H1 (cell line): ENCODE data around the gene RARA. TPM values are rescaled to one million over a fixed set of nuclear protein-coding genes. Genes with fewer than 3 reads are reported as not detected.
A peak's percentile ranks its signal among the peaks of the same experiment; 100 is the strongest.

Experiments used
- CTCF ChIA-PET: fragments of 300-600 bp; sonication (Branson Sonifier 250); formaldehyde crosslinking; loops from one replicate; lab custom pipeline; 2021; ENCODE audit not compliant: partially characterized antibody; lab: Charles Lee
- POLR2A ChIA-PET: fragments of 300-600 bp; sonication (Branson Sonifier 250); formaldehyde crosslinking; loops from one replicate; lab custom pipeline; 2021; ENCODE audit warnings: inconsistent platforms; ENCODE audit not compliant: partially characterized antibody; lab: Charles Lee
- DNase-seq, 2 experiments: peaks; one replicate each; pipeline versions ENCODE4 v3.0.0 to v3.0.0-alpha.2; 2010 to 2022; ENCODE audit warnings: low spot score in 2 of 2, low read depth in 1 of 2, mixed read lengths in 1 of 2
- FAIRE-seq: peaks from 2 replicates; lab custom pipeline; 2011; peaks lifted over from hg19 to GRCh38; lab: Jason Lieb, UNC
- H2AFZ ChIP-seq: 2 replicates; pipeline ENCODE4 v1.8.1; 2012; ENCODE audit warnings: low read length, inconsistent platforms
- H2AK5ac ChIP-seq: 2 replicates; pipeline ENCODE4 v1.6.1; 2013; ENCODE audit warnings: low read depth, low read length
- H2BK120ac ChIP-seq: replicated peaks from 2 replicates; pipeline ENCODE3; 2013; ENCODE audit warnings: low read depth, low read length, inconsistent platforms
- H2BK12ac ChIP-seq: 2 replicates; pipeline ENCODE4 v1.6.1; 2013; ENCODE audit warnings: low read depth, low read length
- H2BK15ac ChIP-seq: 2 replicates; pipeline ENCODE4 v1.6.1; 2013; ENCODE audit warnings: low read length
- H2BK20ac ChIP-seq: 2 replicates; pipeline ENCODE4 v1.6.1; 2013; ENCODE audit warnings: low read length
- H2BK5ac ChIP-seq: 2 replicates; pipeline ENCODE4 v1.6.1; 2013; ENCODE audit warnings: low read depth, low read length
- H3K14ac ChIP-seq: 2 replicates; pipeline ENCODE4 v1.6.1; 2013; ENCODE audit warnings: inconsistent platforms; ENCODE audit not compliant: insufficient read length
- H3K18ac ChIP-seq: 2 replicates; pipeline ENCODE4 v1.6.1; 2013; ENCODE audit warnings: low read length; ENCODE audit errors: extremely low read depth
- H3K23ac ChIP-seq: 2 replicates; pipeline ENCODE4 v1.6.1; 2013; ENCODE audit warnings: inconsistent platforms; ENCODE audit not compliant: insufficient read length
- H3K23me2 ChIP-seq: 2 replicates; pipeline ENCODE4 v1.6.1; 2013; ENCODE audit warnings: low read depth, low read length
- H3K27ac ChIP-seq: 2 replicates; pipeline ENCODE4 v1.6.1; 2011; ENCODE audit warnings: low read depth, low read length, inconsistent platforms
- H3K27me3 ChIP-seq, 4 experiments: replicated peaks in 1 of 4; 1 replicate in 1 of 4; 2 replicates in 3 of 4; pipeline versions ENCODE4 v1.6.1 to v1.8.1; 2011 to 2013; ENCODE audit warnings: low read length in 3 of 4, mild to moderate bottlenecking in 3 of 4, inconsistent platforms in 2 of 4, mixed read lengths in 2 of 4, moderate library complexity in 1 of 4; ENCODE audit not compliant: control insufficient read depth in 3 of 4, insufficient read depth in 3 of 4; ENCODE audit errors: extremely low read depth in 1 of 4
- H3K36me3 ChIP-seq, 4 experiments: 2 replicates each; pipeline versions ENCODE4 v1.6.1 to v1.8.1; 2011 to 2013; ENCODE audit warnings: mild to moderate bottlenecking in 4 of 4, low read length in 3 of 4, moderate library complexity in 2 of 4, control low read depth in 1 of 4, inconsistent platforms in 1 of 4; ENCODE audit not compliant: insufficient read depth in 4 of 4, control insufficient read depth in 2 of 4
- H3K4ac ChIP-seq: replicated peaks from 2 replicates; pipeline ENCODE3; 2013; ENCODE audit warnings: low read length, low read depth, mixed read lengths, inconsistent platforms; ENCODE audit not compliant: insufficient read length
- H3K4me1 ChIP-seq, 4 experiments: replicated peaks in 1 of 4; 1 replicate in 1 of 4; 2 replicates in 3 of 4; pipeline versions ENCODE4 v1.6.1 to v1.8.1; 2011 to 2013; ENCODE audit warnings: low read length in 3 of 4, inconsistent platforms in 2 of 4, mixed read lengths in 1 of 4; ENCODE audit not compliant: insufficient read depth in 4 of 4, control insufficient read depth in 3 of 4
- H3K4me2 ChIP-seq, 2 experiments: 2 replicates each; pipeline versions ENCODE4 v1.6.1 to v1.8.1; 2011 to 2013; ENCODE audit warnings: low read depth in 2 of 2, low read length in 2 of 2, control low read depth in 1 of 2, inconsistent platforms in 1 of 2, mild to moderate bottlenecking in 1 of 2; ENCODE audit not compliant: insufficient read depth in 1 of 2
- H3K4me3 ChIP-seq, 4 experiments: fragments of 200-600, 300-600 bp in 1 of 4; sonication (generic), shearing (Covaris generic), sonication (Bioruptor Twin) in 1 of 4; 2 replicates each; pipeline versions ENCODE4 v1.5.1 to v1.8.1; 2011 to 2016; ENCODE audit warnings: low read length in 4 of 4, low read depth in 3 of 4, control low read depth in 2 of 4, inconsistent platforms in 2 of 4, mild to moderate bottlenecking in 2 of 4, mixed read lengths in 1 of 4, moderate library complexity in 1 of 4; ENCODE audit not compliant: insufficient read depth in 2 of 4; ENCODE audit errors: extremely low read depth in 1 of 4
- H3K56ac ChIP-seq: replicated peaks from 2 replicates; pipeline ENCODE3; 2013; ENCODE audit warnings: low read depth, mild to moderate bottlenecking, mixed read lengths, low read length, inconsistent platforms; ENCODE audit not compliant: insufficient read length
- H3K79me1 ChIP-seq: 2 replicates; pipeline ENCODE4 v1.6.1; 2013; ENCODE audit warnings: low read depth, low read length, control low read depth
- H3K79me2 ChIP-seq, 2 experiments: 2 replicates each; pipeline versions ENCODE4 v1.6.1 to v1.8.1; 2012 to 2013; ENCODE audit warnings: low read length in 2 of 2, mild to moderate bottlenecking in 2 of 2, inconsistent platforms in 1 of 2; ENCODE audit not compliant: insufficient read depth in 2 of 2, control insufficient read depth in 1 of 2
- H3K9ac ChIP-seq, 4 experiments: replicated peaks in 1 of 4; 1 replicate in 1 of 4; 2 replicates in 3 of 4; pipeline versions ENCODE4 v1.6.1 to v1.8.1; 2011 to 2013; ENCODE audit warnings: low read depth in 3 of 4, low read length in 3 of 4, control low read depth in 2 of 4, mild to moderate bottlenecking in 2 of 4, moderate library complexity in 2 of 4, inconsistent platforms in 1 of 4; ENCODE audit errors: extremely low read depth in 1 of 4
- H3K9me3 ChIP-seq, 2 experiments: 2 replicates each; pipeline versions ENCODE4 v1.6.1 to v1.8.1; 2012 to 2013; ENCODE audit warnings: mild to moderate bottlenecking in 2 of 2, moderate library complexity in 2 of 2, control low read depth in 1 of 2, inconsistent platforms in 1 of 2, low read depth in 1 of 2, low read length in 1 of 2, mixed read lengths in 1 of 2; ENCODE audit not compliant: insufficient read depth in 2 of 2
- H4K20me1 ChIP-seq, 2 experiments: replicated peaks in 1 of 2; 2 replicates each; pipeline versions ENCODE3 to v1.8.1; 2011 to 2013; ENCODE audit warnings: inconsistent platforms in 2 of 2, low read length in 2 of 2, mild to moderate bottlenecking in 1 of 2; ENCODE audit not compliant: insufficient read depth in 2 of 2, control insufficient read depth in 1 of 2
- H4K5ac ChIP-seq: 2 replicates; pipeline ENCODE4 v1.6.1; 2013; ENCODE audit warnings: low read length, low read depth, mixed read lengths, inconsistent platforms; ENCODE audit not compliant: insufficient read length
- H4K8ac ChIP-seq: 2 replicates; pipeline ENCODE4 v1.8.0; 2013; ENCODE audit warnings: mild to moderate bottlenecking, moderate library complexity, low read length, inconsistent platforms; ENCODE audit not compliant: insufficient read depth; ENCODE audit errors: extremely low read depth
- H4K91ac ChIP-seq: replicated peaks from 2 replicates; pipeline ENCODE3; 2013; ENCODE audit warnings: low read length, mixed read lengths, inconsistent platforms; ENCODE audit not compliant: insufficient read length
- GABPA ChIP-seq: IDR thresholded peaks from 2 replicates; pipeline ENCODE4 v1.6.1; 2011; ENCODE audit warnings: mild to moderate bottlenecking, low read length, moderate library complexity, borderline replicate concordance; ENCODE audit not compliant: insufficient read depth
- KDM5A ChIP-seq: fragments of 200-600 bp; IDR thresholded peaks from 2 replicates; pipeline ENCODE4 v1.7.1; 2012; ENCODE audit warnings: mild to moderate bottlenecking, low read length, inconsistent platforms, mixed read lengths
- POLR2AphosphoS5 ChIP-seq: IDR thresholded peaks from 2 replicates; pipeline ENCODE4 v1.6.1; 2011; ENCODE audit warnings: low read depth, low read length
- SP1 ChIP-seq: IDR thresholded peaks from 2 replicates; pipeline ENCODE4 v1.6.1; 2011; ENCODE audit warnings: low read depth, low read length
- TCF12 ChIP-seq: IDR thresholded peaks from 2 replicates; pipeline ENCODE4 v1.6.1; 2011; ENCODE audit warnings: low read depth, mild to moderate bottlenecking, low read length
- WGBS, 2 experiments: shearing (Covaris generic) in 1 of 2; methylation state at CpG; one replicate each; pipeline versions ENCODE4 v1.1.6 to v1.1.7; 2013 to 2015; ENCODE audit warnings: low lambda C conversion rate in 2 of 2, mixed read lengths in 2 of 2, inconsistent platforms in 1 of 2, low coverage in 1 of 2, missing lambda C conversion rate in 1 of 2; ENCODE audit not compliant: insufficient replicate concordance in 2 of 2, insufficient coverage in 1 of 2, insufficient read length in 1 of 2; ENCODE audit errors: extremely low coverage in 1 of 2, missing lambda C conversion rate in 1 of 2; 5-methylcytosine and 5-hydroxymethylcytosine counted together
- polyA plus RNA-seq, 7 experiments: library from polyadenylated mRNA; depleted of rRNA in 3 of 7; stranded (reverse) in 5 of 7; unstranded in 2 of 7; fragments of >200 nt in 5 of 7; fragments of 200-250 nt in 2 of 7; gene quantifications; 1 replicate in 5 of 7; 2 replicates in 1 of 7; 4 replicates in 1 of 7; pipeline versions ENCODE4 v1.2.1 to v1.2.3, GENCODE V29; 2011 to 2013; ENCODE audit warnings: missing spikeins in 2 of 7, mixed read lengths in 2 of 7
- total RNA-seq: library from RNA; stranded (reverse); fragmentation: NEBNext Ultra II Directional; extraction: Animal tissue kit (Norgen Biotek cat#: 25700); gene quantifications from 2 replicates; pipeline ENCODE4 v1.2.1, GENCODE V29; 2021

Gene RARA
- total and polyA plus RNA-seq, 2 of the 8 experiments (the other 6 are each of a cell fraction or from before 2014, with no cell fraction given) = 4.4 to 16.5 TPM

DNA sequence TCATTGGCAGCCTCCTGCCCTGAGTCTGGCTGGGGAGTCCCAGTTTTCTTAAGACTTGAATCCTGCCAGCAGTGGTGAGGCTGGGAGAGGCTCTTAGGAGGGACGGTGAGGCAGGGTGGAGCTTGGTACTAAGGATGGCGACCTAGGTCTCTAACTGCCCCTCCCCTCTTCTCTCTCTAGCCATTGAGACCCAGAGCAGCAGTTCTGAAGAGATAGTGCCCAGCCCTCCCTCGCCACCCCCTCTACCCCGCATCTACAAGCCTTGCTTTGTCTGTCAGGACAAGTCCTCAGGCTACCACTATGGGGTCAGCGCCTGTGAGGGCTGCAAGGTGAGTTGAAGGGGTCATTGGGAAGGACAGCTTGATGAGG is 39.1 kb downstream of the RARA start:
- no peak overlapping the region for H2BK15ac ChIP-seq
- no peak overlapping the region for H2AFZ ChIP-seq
- H4K5ac ChIP-seq = no peak overlapping the region
- no peak overlapping the region for H4K8ac ChIP-seq
- H3K56ac ChIP-seq = no peak overlapping the region
- H3K4me1 ChIP-seq = peaks cover 16 to 66% (median 49%) of the 10 kb centered on the region in 4 experiments
- H3K14ac ChIP-seq = no peak overlapping the region
- no peak overlapping the region for H3K4ac ChIP-seq
- peaks cover 13% of the 10 kb centered on the region; the same call in 1 of the 2 replicates for H3K23me2 ChIP-seq
- FAIRE-seq = no peak
- ChIA-PET POLR2A (interaction anchor here (27.8 kb wide), 1 partner anchor 45 kb away, joined by 570 read pairs; the partner anchor contains the start of genes CDC6 and RARA), CTCF (interaction anchor here (0.8 to 30.8 kb wide), 6 partner anchors 9 to 1452 kb away, joined by 3 to 1198 read pairs (median 4); partner anchors contain the start of gene RARA)
- no peak for DNase-seq
- TF ChIP-seq TCF12 = 0 out of 2 replicates have a peak, but pooled peaks have one; percentile 35
- 0 out of 2 replicates have a peak, but pooled peaks have one; percentile 19 for TF ChIP-seq SP1
- TF ChIP-seq GABPA = no peak
- TF ChIP-seq POLR2AphosphoS5 = peak; percentile 86
- TF ChIP-seq KDM5A = no peak
- H2BK120ac ChIP-seq = no peak overlapping the region
- peaks cover 5% of the 10 kb centered on the region; the same call in 1 of the 2 replicates for H3K79me1 ChIP-seq
- 35% methylated on average over 5 of the region's 5 CpGs; no CpG with 5 or more reads in 1 of the 2 experiments for WGBS, 2 experiments
- H4K91ac ChIP-seq = no peak overlapping the region
- H3K9me3 ChIP-seq = no peaks in the 10 kb centered on the region
- H3K27ac ChIP-seq = no peak overlapping the region
- no peak overlapping the region for H3K23ac ChIP-seq
- H2BK5ac ChIP-seq = no peak overlapping the region
- H3K36me3 ChIP-seq = no peaks in the 10 kb centered on the region; a peak in 1 of 8 replicates
- peaks cover 15 to 64% (median 50%) of the 10 kb centered on the region in 4 experiments for H3K27me3 ChIP-seq
- peaks cover 32 to 52% of the 10 kb centered on the region in 2 experiments for H4K20me1 ChIP-seq
- H2BK12ac ChIP-seq = no peak overlapping the region
- no peak overlapping the region for H2AK5ac ChIP-seq
- H3K18ac ChIP-seq = no peak overlapping the region
- H2BK20ac ChIP-seq = no peak overlapping the region
- H3K4me3 ChIP-seq = peak overlapping the region in 3 of 4 experiments; percentile 6 to 43 (median 7); a peak in 3 of 8 replicates
- H3K4me2 ChIP-seq = peak overlapping the region; percentile 77 to 87; a peak in 3 of 4 replicates
- H3K79me2 ChIP-seq = no peaks in the 10 kb centered on the region; a peak in 1 of 4 replicates
- no peak overlapping the region for H3K9ac ChIP-seq
